ENCODE results near the gene AP5Z1. TPM values are rescaled to one million over a fixed set of nuclear protein-coding genes. Genes with fewer than 3 reads are reported as not detected.

The AP5Z1 gene
- total RNA-seq, 4 donors from 2014 or later: 26.2 to 81.2 (median 52.2) TPM

GRCh38 chr7:4818000-4818794 is 42.8 kb downstream of the AP5Z1 start:
- Histone ChIP-seq H3K27me3 (peaks cover 15% of the 10 kb centered on the region), H3K36me3 (no peaks in the 10 kb centered on the region), H3K4me1 (peaks cover 4% of the 10 kb centered on the region), H3K9me3 (no peaks in the 10 kb centered on the region), H3K4me3 (no peak overlapping the region), H3K27ac (no peak overlapping the region)
- DNase-seq (ENCODE audit: low spot score in 2 of 2): no peak
- TF ChIP-seq CTCF (IDR thresholded peaks at IDR 0.05): no peak
- WGBS: 96% methylated on average over 5 of the region's 32 CpGs

- Histone ChIP-seq H3K27me3 (peaks cover 15% of the 10 kb centered on the region), H3K4me1 (peaks cover 4% of the 10 kb centered on the region), H3K27ac (no peak overlapping the region), H3K36me3 (no peaks in the 10 kb centered on the region), H3K9me3 (no peaks in the 10 kb centered on the region), H3K4me3 (no peak overlapping the region)
- peak in 1 of 2 donors; percentile 74 for DNase-seq (ENCODE audit: low spot score in 2 of 2)
- TF ChIP-seq EP300 (IDR thresholded peaks at IDR 0.05) (no peak), POLR2AphosphoS5 (IDR thresholded peaks at IDR 0.05) (no peak), CTCF (IDR thresholded peaks at IDR 0.05) (no peak), POLR2A (IDR thresholded peaks at IDR 0.05) (no peak)
- 75% methylated on average over 35 of the region's 39 CpGs for WGBS
Measured at GRCh38 chr7:4819560-4820404, 44.4 kb downstream of the AP5Z1 start.

GRCh38 chr7:4820405-4820966 is 45.1 kb downstream of the AP5Z1 start:
- peaks cover 4% of the 10 kb centered on the region for H3K4me1 ChIP-seq
- H3K36me3 ChIP-seq: no peaks in the 10 kb centered on the region
- no peak overlapping the region for H3K4me3 ChIP-seq
- no peaks in the 10 kb centered on the region for H3K9me3 ChIP-seq
- no peak for DNase-seq (ENCODE audit: low spot score in 2 of 2)
- TF ChIP-seq EP300 (IDR thresholded peaks at IDR 0.05) (no peak), CTCF (IDR thresholded peaks at IDR 0.05) (no peak), POLR2A (IDR thresholded peaks at IDR 0.05) (no peak), POLR2AphosphoS5 (IDR thresholded peaks at IDR 0.05) (no peak)
- 80% methylated on average over 15 of the region's 19 CpGs for WGBS
- peaks cover 9% of the 10 kb centered on the region for H3K27me3 ChIP-seq
- no peak overlapping the region for H3K27ac ChIP-seq

- no peaks in the 10 kb centered on the region for H3K36me3 ChIP-seq
Measured at GRCh38 chr7:4820967-4821471, 45.6 kb downstream of the AP5Z1 start.

More at GRCh38 chr7:4820967-4821471, 45.6 kb downstream of the AP5Z1 start:
- DNase-seq (ENCODE audit: low spot score in 2 of 2): no peak
- Histone ChIP-seq H3K9me3 (no peaks in the 10 kb centered on the region), H3K27ac (no peak overlapping the region), H3K4me1 (peaks cover 4% of the 10 kb centered on the region), H3K4me3 (no peak overlapping the region), H3K27me3 (peaks cover 6% of the 10 kb centered on the region)
- TF ChIP-seq POLR2AphosphoS5 (IDR thresholded peaks at IDR 0.05) (no peak), CTCF (IDR thresholded peaks at IDR 0.05) (no peak), EP300 (IDR thresholded peaks at IDR 0.05) (no peak), POLR2A (IDR thresholded peaks at IDR 0.05) (no peak)
- WGBS: 79% methylated on average over 10 of the region's 20 CpGs

Measured in suprapubic skin (tissue), 4 donors.